Neural crest cell (in vitro differentiated cells): ENCODE data around the gene CCS. TPM values are rescaled to one million over a fixed set of nuclear protein-coding genes. Genes with fewer than 3 reads are reported as not detected.
"Not testable (repeated sequence)": the region's sequence is repeated elsewhere in the genome, so short reads cannot be mapped to it uniquely, and the experiment has no call there.

Experiments used
- DNase-seq: peaks from one replicate; pipeline ENCODE4 v3.0.0; 2021; ENCODE audit warnings: low read depth, mixed read lengths, low spot score
- H3K27ac Mint-ChIP-seq: one replicate; pipeline ENCODE4 v1.8.0; 2021; ENCODE audit warnings: mild to moderate bottlenecking, mixed read lengths; ENCODE audit not compliant: unreplicated experiment
- H3K27me3 Mint-ChIP-seq: 2 replicates; pipeline ENCODE4 v1.8.0; 2021; ENCODE audit warnings: low read depth, mild to moderate bottlenecking, mixed read lengths
- H3K36me3 Mint-ChIP-seq: 2 replicates; pipeline ENCODE4 v1.8.0; 2021; ENCODE audit warnings: low read depth, mild to moderate bottlenecking, mixed read lengths
- H3K4me1 Mint-ChIP-seq: 2 replicates; pipeline ENCODE4 v1.8.0; 2021; ENCODE audit warnings: mixed read lengths
- H3K4me3 Mint-ChIP-seq: one replicate; pipeline ENCODE4 v1.8.0; 2021; ENCODE audit warnings: mild to moderate bottlenecking, mixed read lengths
- H3K9me3 Mint-ChIP-seq: 2 replicates; pipeline ENCODE4 v1.8.0; 2021; ENCODE audit warnings: mixed read lengths
- total RNA-seq: library from RNA; stranded (reverse); gene quantifications from 2 replicates; pipeline ENCODE4 v1.2.1, GENCODE V29; 2021
- TF ChIP-seq, protein P1 (sequence below): fragments of 200-600 bp; sonication (generic); conservative IDR thresholded peaks from 2 replicates; pipeline ENCODE4 v1.5.0; 2021; ENCODE audit warnings: antibody characterized with exemption, mild to moderate bottlenecking

Gene CCS
- total RNA-seq, 1 donor from 2014 or later = 47.2 TPM

DNA sequence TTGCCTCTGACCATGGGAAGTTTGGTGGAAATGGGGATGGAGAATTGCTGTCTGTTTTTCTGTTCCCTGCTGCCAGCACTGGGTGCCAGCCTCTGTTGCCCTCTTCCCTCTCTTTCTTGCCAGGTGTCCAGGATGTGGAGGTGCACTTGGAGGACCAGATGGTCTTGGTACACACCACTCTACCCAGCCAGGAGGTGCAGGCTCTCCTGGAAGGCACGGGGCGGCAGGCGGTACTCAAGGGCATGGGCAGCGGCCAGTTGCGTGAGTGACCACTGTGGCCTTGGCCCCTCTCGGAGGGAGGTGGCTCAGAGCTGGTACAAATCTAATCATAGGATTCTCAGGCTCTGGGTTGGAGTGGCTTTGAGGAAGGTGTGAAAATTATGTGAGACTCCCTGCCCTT lies 6.0 kb downstream of the CCS start:
- DNase-seq = no peak
- H3K4me3 Mint-ChIP-seq = no peak overlapping the region
- no peak overlapping the region for H3K27ac Mint-ChIP-seq
- TF ChIP-seq, protein P1, sequence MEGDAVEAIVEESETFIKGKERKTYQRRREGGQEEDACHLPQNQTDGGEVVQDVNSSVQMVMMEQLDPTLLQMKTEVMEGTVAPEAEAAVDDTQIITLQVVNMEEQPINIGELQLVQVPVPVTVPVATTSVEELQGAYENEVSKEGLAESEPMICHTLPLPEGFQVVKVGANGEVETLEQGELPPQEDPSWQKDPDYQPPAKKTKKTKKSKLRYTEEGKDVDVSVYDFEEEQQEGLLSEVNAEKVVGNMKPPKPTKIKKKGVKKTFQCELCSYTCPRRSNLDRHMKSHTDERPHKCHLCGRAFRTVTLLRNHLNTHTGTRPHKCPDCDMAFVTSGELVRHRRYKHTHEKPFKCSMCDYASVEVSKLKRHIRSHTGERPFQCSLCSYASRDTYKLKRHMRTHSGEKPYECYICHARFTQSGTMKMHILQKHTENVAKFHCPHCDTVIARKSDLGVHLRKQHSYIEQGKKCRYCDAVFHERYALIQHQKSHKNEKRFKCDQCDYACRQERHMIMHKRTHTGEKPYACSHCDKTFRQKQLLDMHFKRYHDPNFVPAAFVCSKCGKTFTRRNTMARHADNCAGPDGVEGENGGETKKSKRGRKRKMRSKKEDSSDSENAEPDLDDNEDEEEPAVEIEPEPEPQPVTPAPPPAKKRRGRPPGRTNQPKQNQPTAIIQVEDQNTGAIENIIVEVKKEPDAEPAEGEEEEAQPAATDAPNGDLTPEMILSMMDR = no peak
- H3K27me3 Mint-ChIP-seq = no peaks in the 10 kb centered on the region
- peaks cover 10% of the 10 kb centered on the region for H3K4me1 Mint-ChIP-seq
- H3K36me3 Mint-ChIP-seq = no peaks in the 10 kb centered on the region
- H3K9me3 Mint-ChIP-seq = no peaks in the 10 kb centered on the region

DNA sequence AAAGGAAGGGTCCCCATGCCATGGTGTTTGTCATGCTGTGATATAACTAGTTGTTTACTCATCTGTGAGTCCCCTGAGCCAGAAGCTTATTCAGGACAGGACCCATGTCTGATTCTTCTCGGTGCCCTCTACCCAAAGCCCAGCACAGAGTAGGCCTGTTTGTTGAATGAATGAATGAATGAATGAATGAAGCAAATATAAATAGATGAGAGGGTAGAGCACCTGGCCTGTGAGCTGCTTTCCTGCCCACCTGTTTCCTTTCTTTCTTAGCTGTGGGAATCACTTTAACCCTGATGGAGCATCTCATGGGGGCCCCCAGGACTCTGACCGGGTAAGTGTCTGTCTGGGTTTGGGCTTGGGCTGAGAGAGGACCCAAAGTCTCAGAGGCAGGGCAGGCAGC lies 7.2 kb downstream of the CCS start:
- no peaks in the 10 kb centered on the region for H3K9me3 Mint-ChIP-seq
- no peaks in the 10 kb centered on the region for H3K27me3 Mint-ChIP-seq
- peaks cover 4% of the 10 kb centered on the region for H3K4me1 Mint-ChIP-seq
- no peak overlapping the region for H3K4me3 Mint-ChIP-seq
- TF ChIP-seq, protein P1 = no peak
- no peak for DNase-seq
- no peak overlapping the region for H3K27ac Mint-ChIP-seq
- no peaks in the 10 kb centered on the region for H3K36me3 Mint-ChIP-seq

DNA sequence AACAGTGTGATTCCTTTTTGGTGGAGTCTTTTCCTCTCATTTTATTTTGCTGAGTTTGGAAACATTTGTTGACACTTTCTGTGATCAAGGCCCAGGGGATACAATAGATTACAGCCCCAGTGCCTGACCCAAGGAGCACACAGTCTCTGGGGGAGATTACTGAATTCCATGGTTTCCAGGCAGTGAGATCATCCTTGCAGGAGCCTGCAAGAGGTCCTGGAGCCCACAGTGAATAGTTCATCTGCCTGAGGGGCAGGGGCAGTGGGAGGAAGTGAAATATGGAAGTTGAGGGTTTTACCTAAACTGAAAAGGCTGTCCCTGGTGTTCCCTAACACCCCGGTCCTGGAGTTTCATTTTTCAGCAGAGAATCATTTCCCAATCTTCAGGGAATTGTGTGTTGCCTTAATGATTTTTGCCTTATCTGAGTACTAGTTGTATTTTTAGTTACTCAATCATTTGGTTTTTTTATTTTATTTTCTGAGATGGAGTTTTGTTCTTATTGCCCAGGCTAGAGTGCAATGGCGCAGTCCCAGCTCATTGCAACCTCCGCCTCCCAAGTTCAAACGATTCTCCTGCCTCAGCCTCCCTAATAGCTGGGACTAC lies 7.7 kb downstream of the CCS start:
- TF ChIP-seq, protein P1 = no peak
- Mint-ChIP-seq H3K9me3 (no peaks in the 10 kb centered on the region), H3K27ac (no peak overlapping the region), H3K36me3 (no peaks in the 10 kb centered on the region), H3K4me1 (no peaks in the 10 kb centered on the region), H3K27me3 (no peaks in the 10 kb centered on the region), H3K4me3 (no peak overlapping the region)
- DNase-seq = no peak

DNA sequence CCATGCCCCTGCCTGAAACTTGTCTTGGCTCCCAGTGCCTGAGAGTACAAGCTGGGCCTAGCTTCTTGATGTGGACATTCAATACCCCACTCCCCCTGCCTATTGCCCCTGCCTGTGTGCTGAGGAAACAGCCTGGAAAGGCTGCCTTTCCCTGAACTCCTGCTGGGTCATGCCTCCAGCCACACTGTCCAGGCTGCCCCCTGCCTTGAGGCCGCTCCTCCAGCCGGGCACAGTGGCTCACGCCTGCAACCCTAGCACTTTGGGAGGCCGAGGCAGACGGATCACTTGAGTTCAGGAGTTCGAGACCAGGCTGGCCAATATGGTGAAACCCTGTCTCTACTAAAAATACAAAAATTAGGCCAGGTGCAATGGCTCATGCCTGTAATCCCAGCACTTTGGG lies 10.1 kb downstream of the CCS start:
- Mint-ChIP-seq H3K4me3 (no peak overlapping the region), H3K36me3 (no peaks in the 10 kb centered on the region), H3K4me1 (no peaks in the 10 kb centered on the region), H3K9me3 (no peaks in the 10 kb centered on the region), H3K27ac (no peak overlapping the region), H3K27me3 (no peaks in the 10 kb centered on the region)
- no peak for DNase-seq
- TF ChIP-seq, protein P1 = no peak

DNA sequence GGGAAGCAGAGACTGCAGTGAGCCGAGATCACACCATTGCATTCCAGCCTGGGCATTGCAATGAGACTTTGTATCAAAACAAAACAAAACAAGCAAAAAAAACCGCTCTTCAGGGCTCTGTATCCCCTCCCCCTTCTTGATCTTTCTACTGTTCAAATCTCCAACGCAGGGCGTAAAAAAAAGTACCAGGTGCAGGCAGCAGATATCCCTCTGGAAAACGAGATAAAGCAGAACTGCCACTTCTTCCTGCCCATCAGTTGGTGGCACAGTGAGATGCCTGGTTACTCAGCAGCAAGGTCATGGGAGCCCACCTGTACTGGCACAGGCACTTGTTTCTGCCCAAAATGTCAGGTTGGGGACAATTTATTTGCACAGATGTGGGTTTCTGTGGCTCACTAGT lies 11.2 kb downstream of the CCS start:
- Mint-ChIP-seq H3K4me1 (no peaks in the 10 kb centered on the region), H3K4me3 (no peak overlapping the region), H3K9me3 (no peaks in the 10 kb centered on the region), H3K36me3 (no peaks in the 10 kb centered on the region), H3K27ac (no peak overlapping the region), H3K27me3 (no peaks in the 10 kb centered on the region)
- TF ChIP-seq, protein P1 = no peak
- DNase-seq = no peak

DNA sequence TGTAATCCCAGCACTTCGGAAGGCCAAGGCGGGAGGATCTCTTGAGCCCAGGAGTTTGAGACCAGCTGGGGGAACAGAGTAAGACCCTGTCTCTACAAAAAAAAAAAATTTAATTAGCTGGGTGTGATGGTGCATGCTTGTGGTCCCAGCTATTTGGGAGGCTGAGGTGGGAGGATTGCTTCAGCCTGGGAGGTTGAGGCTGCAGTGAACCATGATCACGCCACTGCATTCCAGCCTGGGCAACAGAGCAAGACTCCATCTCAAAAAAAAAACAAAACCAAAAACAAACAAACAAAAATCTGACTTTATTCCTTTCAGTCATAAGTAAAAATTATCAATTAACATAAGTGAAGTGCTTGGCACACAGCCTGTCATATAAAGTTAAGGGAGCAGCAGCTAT lies 13.6 kb downstream of the CCS start:
- DNase-seq, H3K36me3 Mint-ChIP-seq, H3K27me3 Mint-ChIP-seq, H3K9me3 Mint-ChIP-seq, H3K4me3 Mint-ChIP-seq, H3K27ac Mint-ChIP-seq, H3K4me1 Mint-ChIP-seq: not testable (repeated sequence)
